Stomach smooth muscle (tissue), 2 donors: ENCODE data around the gene MIB2.
"Not testable (repeated sequence)": the region's sequence is repeated elsewhere in the genome, so short reads cannot be mapped to it uniquely, and the experiment has no call there.

ENCODE experiments used
- H3K27ac ChIP-seq: one replicate; pipeline ENCODE4 v1.7.0; 2013; ENCODE audit warnings: mild to moderate bottlenecking, low read length, inconsistent platforms
- H3K27me3 ChIP-seq, 2 donors: one replicate each; pipeline ENCODE4 v1.7.0; 2013; ENCODE audit warnings: low read length in 2 of 2; ENCODE audit not compliant: insufficient read depth in 2 of 2, control insufficient read depth in 1 of 2
- H3K36me3 ChIP-seq, 2 donors: one replicate each; pipeline ENCODE4 v1.7.0; 2013; ENCODE audit warnings: low read length in 2 of 2; ENCODE audit not compliant: control insufficient read depth in 2 of 2, insufficient read depth in 2 of 2
- H3K4me1 ChIP-seq: one replicate; pipeline ENCODE4 v1.7.0; 2013; ENCODE audit warnings: low read length; ENCODE audit not compliant: control insufficient read depth, insufficient read depth
- H3K4me3 ChIP-seq, 2 donors: one replicate each; pipeline ENCODE4 v1.7.0; 2013; ENCODE audit warnings: low read length in 2 of 2
- H3K9ac ChIP-seq, 2 donors: one replicate each; pipeline ENCODE4 v1.7.0; 2013; ENCODE audit warnings: low read length in 2 of 2, mild to moderate bottlenecking in 1 of 2
- H3K9me3 ChIP-seq, 2 donors: one replicate each; pipeline ENCODE4 v1.7.0; 2013; ENCODE audit warnings: low read length in 2 of 2; ENCODE audit not compliant: control insufficient read depth in 2 of 2
- donor health status: healthy.
- donor health status: Pancreatic carcinoma.

Gene MIB2

GRCh38 chr1:1583347-1584010 lies 31.8 kb upstream of the MIB2 start:
- Histone ChIP-seq H3K27ac (no peak overlapping the region), H3K4me1 (no peaks in the 10 kb centered on the region), H3K27me3 (no peaks in the 10 kb centered on the region), H3K4me3 (no peak overlapping the region), H3K9ac (no peak overlapping the region), H3K36me3 (no peaks in the 10 kb centered on the region), H3K9me3 (no peaks in the 10 kb centered on the region)

DNA sequence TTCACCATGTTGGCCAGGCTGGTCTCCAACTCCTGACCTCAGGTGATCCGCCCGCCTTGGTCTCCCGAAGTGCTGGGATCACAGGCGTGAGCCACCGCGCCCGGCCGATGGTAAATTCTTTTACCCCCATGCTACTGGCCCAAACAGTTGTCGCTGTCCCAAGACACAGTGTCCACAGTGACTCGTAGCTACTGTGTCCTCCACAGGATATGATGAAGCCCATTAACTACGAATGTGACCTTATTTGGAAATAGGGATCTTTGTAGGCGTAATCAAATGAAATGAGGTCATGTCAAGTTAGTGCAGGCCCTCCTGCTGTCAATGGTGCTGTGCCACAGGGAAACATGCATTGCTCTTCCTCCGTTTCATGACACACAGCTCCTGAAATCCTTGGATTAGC lies 23.8 kb upstream of the MIB2 start:
- Histone ChIP-seq H3K27ac (no peak overlapping the region), H3K36me3 (no peaks in the 10 kb centered on the region), H3K4me1 (no peaks in the 10 kb centered on the region), H3K9me3 (no peaks in the 10 kb centered on the region), H3K27me3 (peaks cover 0 to 2% of the 10 kb centered on the region in 2 donors), H3K4me3 (no peak overlapping the region), H3K9ac (no peak overlapping the region)

DNA sequence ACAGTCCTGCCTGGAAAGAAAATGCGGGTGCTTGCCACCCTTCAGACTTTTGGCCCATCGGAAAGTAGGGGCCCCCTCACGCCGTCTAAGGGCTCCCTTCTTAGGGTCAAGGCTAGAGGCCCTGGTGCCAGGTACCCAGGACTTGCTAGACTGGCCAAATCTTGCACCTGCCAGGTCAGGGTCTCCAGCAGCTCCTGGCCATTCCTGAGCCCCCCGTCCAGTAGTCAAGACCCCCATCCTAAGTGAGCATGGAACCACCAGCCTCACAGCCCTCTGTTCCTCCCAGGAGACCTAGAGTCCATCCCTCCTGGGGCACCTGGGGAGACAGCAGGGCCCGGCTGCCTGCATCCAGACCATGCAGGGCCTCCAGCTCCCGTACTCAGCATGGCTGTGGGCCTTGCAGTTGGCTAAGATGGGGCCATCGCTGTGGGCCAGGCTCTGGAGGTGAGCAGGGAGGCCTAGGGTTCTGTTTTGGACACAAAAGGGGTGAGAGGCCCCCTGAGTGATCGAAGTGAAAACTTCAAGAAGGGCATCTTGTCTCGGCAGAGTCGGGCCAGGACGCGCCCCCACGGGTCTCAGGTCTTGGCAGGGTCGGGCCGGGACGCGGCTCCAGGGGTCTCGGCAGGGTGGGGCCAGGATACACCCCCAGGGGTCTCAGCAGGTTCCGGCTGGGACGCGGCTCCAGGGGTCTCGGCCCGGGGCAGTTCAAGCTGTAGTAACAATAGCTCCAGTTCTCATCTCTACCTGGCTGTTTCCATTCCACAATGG lies 21.3 kb upstream of the MIB2 start:
- H3K27me3 ChIP-seq: peaks cover 20 to 23% of the 10 kb centered on the region in 2 donors

DNA sequence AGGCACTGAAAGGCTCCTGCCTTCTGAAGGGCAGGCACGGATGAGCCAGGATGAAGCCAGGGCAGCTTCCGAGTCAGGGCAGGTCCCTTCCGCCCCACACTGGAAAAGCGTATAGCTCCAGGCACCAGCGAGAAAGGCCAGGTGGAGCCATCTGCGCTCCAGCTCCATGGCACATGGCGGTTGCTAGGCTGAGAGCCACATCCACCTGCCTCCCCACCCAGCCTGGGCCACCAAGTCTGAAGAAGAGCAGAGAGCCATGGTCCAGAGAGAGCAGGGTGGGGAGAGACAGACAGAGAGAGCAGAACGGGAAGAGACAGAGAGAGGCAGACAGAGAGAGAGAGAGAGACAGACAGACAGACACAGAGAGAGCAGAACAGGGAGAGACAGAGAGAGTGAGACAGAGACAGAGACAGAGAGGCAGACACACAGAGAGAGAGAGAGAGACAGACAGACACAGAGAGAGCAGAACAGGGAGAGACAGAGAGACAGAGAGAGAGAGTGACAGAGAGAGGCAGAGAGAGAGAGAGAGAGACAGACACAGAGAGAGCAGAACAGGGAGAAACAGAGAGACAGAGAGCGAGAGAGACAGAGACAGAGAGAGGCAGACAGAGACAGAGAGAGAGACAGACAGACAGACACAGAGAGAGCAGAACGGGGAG lies 20.6 kb upstream of the MIB2 start:
- H3K9ac ChIP-seq: no peak overlapping the region
- no peaks in the 10 kb centered on the region for H3K9me3 ChIP-seq
- no peak overlapping the region for H3K4me3 ChIP-seq
- H3K27ac ChIP-seq: no peak overlapping the region
- peaks cover 12% of the 10 kb centered on the region for H3K4me1 ChIP-seq
- peaks cover 24 to 25% of the 10 kb centered on the region in 2 donors for H3K27me3 ChIP-seq
- no peaks in the 10 kb centered on the region for H3K36me3 ChIP-seq

More for the DNA sequence above, 21.3 kb upstream of the MIB2 start:
- H3K36me3 ChIP-seq: no peaks in the 10 kb centered on the region
- H3K4me3 ChIP-seq: no peak overlapping the region
- no peak overlapping the region for H3K27ac ChIP-seq
- no peak overlapping the region for H3K9ac ChIP-seq
- peaks cover 7% of the 10 kb centered on the region for H3K4me1 ChIP-seq
- H3K9me3 ChIP-seq: no peaks in the 10 kb centered on the region

DNA sequence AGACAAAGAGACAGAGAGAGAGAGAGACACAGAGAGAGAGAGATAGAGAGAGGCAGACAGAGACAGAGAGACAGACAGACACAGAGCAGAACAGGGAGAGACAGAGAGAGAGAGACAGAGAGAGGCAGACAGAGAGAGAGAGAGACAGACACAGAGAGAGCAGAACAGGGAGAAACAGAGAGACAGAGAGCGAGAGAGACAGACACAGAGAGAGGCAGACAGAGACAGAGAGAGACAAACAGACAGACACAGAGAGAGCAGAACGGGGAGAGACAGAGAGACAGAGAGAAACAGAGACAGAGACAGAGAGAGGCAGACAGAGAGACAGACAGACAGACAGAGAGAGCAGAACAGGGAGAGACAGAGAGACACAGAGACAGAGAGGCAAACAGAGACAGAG lies 20.0 kb upstream of the MIB2 start:
- not testable (repeated sequence) for H3K36me3 ChIP-seq, H3K9me3 ChIP-seq, H3K9ac ChIP-seq, H3K27ac ChIP-seq, H3K4me3 ChIP-seq
- Histone ChIP-seq H3K4me1 (peaks cover 15% of the 10 kb centered on the region), H3K27me3 (peaks cover 23 to 26% of the 10 kb centered on the region in 2 donors)

DNA sequence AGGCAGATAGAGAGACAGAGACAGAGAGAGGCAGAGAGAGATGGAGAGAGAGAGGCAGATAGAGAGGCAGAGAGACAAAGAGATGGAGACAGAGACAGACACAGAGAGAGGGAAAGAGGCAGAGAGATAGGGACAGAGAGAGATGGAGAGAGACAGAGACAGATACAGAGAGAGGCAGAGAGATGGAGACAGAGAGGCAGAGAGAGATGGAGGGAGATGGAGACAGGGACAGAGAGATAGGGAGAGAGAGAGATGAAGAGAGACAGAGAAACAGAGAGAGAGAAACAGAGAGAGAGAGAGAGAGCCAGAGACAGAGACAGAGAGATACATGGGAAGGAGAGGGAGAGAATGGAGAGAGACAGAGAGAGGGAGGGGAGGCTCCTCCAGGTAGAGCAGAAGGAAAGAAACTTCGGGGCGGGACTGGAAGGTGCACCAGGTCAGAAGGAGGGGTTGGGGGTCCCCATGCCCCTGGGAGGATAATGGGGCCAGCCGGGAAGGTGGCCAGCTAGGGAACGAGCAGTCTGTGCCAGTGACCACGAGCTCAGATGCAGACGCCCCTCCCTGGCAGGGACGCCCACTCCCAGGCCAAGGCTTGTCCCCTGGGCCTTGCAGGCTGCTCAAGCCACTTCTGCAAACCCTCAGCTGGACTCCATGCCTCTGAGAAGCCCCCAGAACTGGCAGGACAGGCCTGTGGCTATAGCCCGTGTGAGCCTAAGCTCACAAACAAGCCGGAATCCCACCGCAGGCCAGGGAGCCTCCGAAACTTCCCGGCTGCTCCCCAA lies 18.6 kb upstream of the MIB2 start:
- Histone ChIP-seq H3K4me1 (peaks cover 21% of the 10 kb centered on the region), H3K9me3 (no peaks in the 10 kb centered on the region), H3K27ac (no peak overlapping the region), H3K36me3 (no peaks in the 10 kb centered on the region), H3K9ac (no peak overlapping the region), H3K4me3 (no peak overlapping the region), H3K27me3 (peaks cover 36 to 39% of the 10 kb centered on the region in 2 donors)

GRCh38 chr1:1597275-1597930 lies 17.9 kb upstream of the MIB2 start:
- H3K27ac ChIP-seq: no peak overlapping the region
- no peaks in the 10 kb centered on the region for H3K9me3 ChIP-seq
- H3K9ac ChIP-seq: no peak overlapping the region
- no peak overlapping the region for H3K4me3 ChIP-seq
- no peaks in the 10 kb centered on the region for H3K36me3 ChIP-seq
- H3K27me3 ChIP-seq: peaks cover 43 to 46% of the 10 kb centered on the region in 2 donors
- H3K4me1 ChIP-seq: peaks cover 21% of the 10 kb centered on the region

GRCh38 chr1:1598051-1598719 lies 17.1 kb upstream of the MIB2 start:
- peaks cover 21% of the 10 kb centered on the region for H3K4me1 ChIP-seq
- H3K27ac ChIP-seq: no peak overlapping the region
- no peak overlapping the region for H3K4me3 ChIP-seq
- no peaks in the 10 kb centered on the region for H3K36me3 ChIP-seq
- H3K9ac ChIP-seq: no peak overlapping the region
- H3K27me3 ChIP-seq: peaks cover 45 to 47% of the 10 kb centered on the region in 2 donors
- no peaks in the 10 kb centered on the region for H3K9me3 ChIP-seq

GRCh38 chr1:1598720-1599029 lies 16.6 kb upstream of the MIB2 start:
- no peak overlapping the region for H3K27ac ChIP-seq
- no peak overlapping the region for H3K4me3 ChIP-seq
- H3K4me1 ChIP-seq: peaks cover 21% of the 10 kb centered on the region
- peaks cover 45 to 47% of the 10 kb centered on the region in 2 donors for H3K27me3 ChIP-seq
- H3K36me3 ChIP-seq: no peaks in the 10 kb centered on the region
- H3K9me3 ChIP-seq: no peaks in the 10 kb centered on the region
- H3K9ac ChIP-seq: no peak overlapping the region
